Naive thymus-derived CD4-positive, alpha-beta T cell (primary cell): Measurements from ENCODE around the gene ACYP2. TPM values are rescaled to one million over a fixed set of nuclear protein-coding genes. Genes with fewer than 3 reads are reported as not detected.

Experiments used
- ATAC-seq: fragments of 150-1000 bp; cut with Tn5 transposase; 2 replicates; pipeline ENCODE4 v1.10.0; 2021; ENCODE audit warnings: mild to moderate bottlenecking, moderate library complexity
- CTCF ChIA-PET: fragments of 350-600 bp; sonication (Branson Sonifier 250); formaldehyde crosslinking; loops from one replicate; lab custom pipeline; 2021; ENCODE audit warnings: antibody characterized with exemption; lab: Charles Lee
- POLR2A ChIA-PET: fragments of 350-600 bp; sonication (Branson Sonifier 250); formaldehyde crosslinking; loops from one replicate; lab custom pipeline; 2021; ENCODE audit warnings: antibody characterized with exemption, inconsistent platforms; lab: Charles Lee
- DNase-seq, 9 donors: peaks; one replicate each; pipeline versions ENCODE4 v3.0.0 to v3.0.0-alpha.2; 2020 to 2022; ENCODE audit warnings: mixed read lengths in 1 of 9
- H3K27ac ChIP-seq: one replicate; pipeline ENCODE4 v1.7.0; 2013; ENCODE audit warnings: mild to moderate bottlenecking, low read depth, low read length, moderate library complexity
- H3K27me3 ChIP-seq, 2 donors: one replicate each; pipeline ENCODE4 v1.7.0; 2013; ENCODE audit warnings: low read length in 2 of 2, mild to moderate bottlenecking in 2 of 2, moderate library complexity in 2 of 2; ENCODE audit not compliant: control insufficient read depth in 2 of 2, insufficient read depth in 2 of 2
- H3K36me3 ChIP-seq, 3 experiments: 1 replicate in 2 of 3; 2 replicates in 1 of 3; pipeline ENCODE4 v1.7.0; 2013; ENCODE audit warnings: low read length in 3 of 3, mild to moderate bottlenecking in 3 of 3, moderate library complexity in 1 of 3; ENCODE audit not compliant: insufficient read depth in 3 of 3, control insufficient read depth in 2 of 3
- H3K4me1 ChIP-seq, 2 donors: one replicate each; pipeline ENCODE4 v1.7.0; 2013; ENCODE audit warnings: low read length in 2 of 2, mild to moderate bottlenecking in 2 of 2, moderate library complexity in 1 of 2; ENCODE audit not compliant: control insufficient read depth in 2 of 2, insufficient read depth in 2 of 2
- H3K4me3 ChIP-seq: 2 replicates; pipeline ENCODE4 v1.7.0; 2013; ENCODE audit warnings: mild to moderate bottlenecking, low read length
- H3K9me3 ChIP-seq, 3 experiments: 1 replicate in 2 of 3; 2 replicates in 1 of 3; pipeline ENCODE4 v1.7.0; 2013; ENCODE audit warnings: low read length in 3 of 3; ENCODE audit not compliant: control insufficient read depth in 2 of 3
- H3K27ac Mint-ChIP-seq, 9 donors: one replicate each; pipeline ENCODE4 v1.8.0; 2020 to 2022; ENCODE audit warnings: mixed read lengths in 9 of 9, mild to moderate bottlenecking in 8 of 9, moderate library complexity in 5 of 9, inconsistent platforms in 2 of 9
- H3K27me3 Mint-ChIP-seq, 5 donors: one replicate each; pipeline ENCODE4 v1.8.0; 2021 to 2022; ENCODE audit warnings: mixed read lengths in 5 of 5, mild to moderate bottlenecking in 1 of 5
- H3K36me3 Mint-ChIP-seq, 5 donors: one replicate each; pipeline ENCODE4 v1.8.0; 2020 to 2022; ENCODE audit warnings: mixed read lengths in 5 of 5, mild to moderate bottlenecking in 3 of 5, inconsistent platforms in 1 of 5
- H3K4me1 Mint-ChIP-seq, 7 donors: one replicate each; pipeline ENCODE4 v1.8.0; 2020 to 2022; ENCODE audit warnings: mixed read lengths in 7 of 7, mild to moderate bottlenecking in 3 of 7, inconsistent platforms in 1 of 7
- H3K4me3 Mint-ChIP-seq, 10 donors: one replicate each; pipeline ENCODE4 v1.8.0; 2020 to 2022; ENCODE audit warnings: mild to moderate bottlenecking in 10 of 10, mixed read lengths in 10 of 10, moderate library complexity in 6 of 10, inconsistent platforms in 2 of 10
- H3K9me3 Mint-ChIP-seq, 11 donors: one replicate each; pipeline ENCODE4 v1.8.0; 2020 to 2022; ENCODE audit warnings: mixed read lengths in 11 of 11, mild to moderate bottlenecking in 4 of 11, inconsistent platforms in 1 of 11, moderate library complexity in 1 of 11
- intact Hi-C, 2 donors: fragments of 100-400 bp; cut with micrococcal nuclease; formaldehyde crosslinking; loops; one replicate each; pipeline ENCODE4 v1.15.1; 2023
- polyA plus RNA-seq, 2 donors: library from polyadenylated mRNA; unstranded; fragments of 300-500 nt; fragmentation: Illumina TruSeq; gene quantifications; one replicate each; pipeline ENCODE4 v1.2.3, GENCODE V29; 2021
- total RNA-seq, 6 experiments: library from RNA in 5 of 6; stranded (reverse) in 5 of 6; gene quantifications; 1 replicate in 5 of 6; 2 replicates in 1 of 6; pipeline ENCODE4 v1.2.3 and lab custom pipeline; 2021 to 2026

Gene ACYP2
- total and polyA plus RNA-seq, 7 experiments from 2014 or later, result 11.2 to 23.0 (median 15.6) TPM

DNA sequence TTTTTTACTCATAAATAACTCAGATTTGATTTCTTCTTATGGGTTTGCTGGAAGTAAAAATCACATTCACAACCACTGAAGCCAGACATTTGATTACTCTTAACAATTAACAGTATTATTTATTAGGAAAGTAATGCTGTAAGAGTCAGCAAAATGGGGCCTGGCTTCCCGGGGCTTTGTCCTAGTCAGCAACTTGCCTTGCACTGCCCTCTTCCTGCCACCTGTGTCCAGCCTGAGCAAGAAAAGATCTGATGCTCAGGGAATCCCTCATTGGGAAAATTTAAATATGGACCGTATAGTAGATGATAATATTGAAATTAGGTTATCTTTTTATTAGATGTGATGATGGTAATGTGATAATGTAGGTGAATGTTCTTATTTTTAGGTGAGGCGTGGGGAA is 30.8 kb upstream of the ACYP2 start:
- H3K4me3 Mint-ChIP-seq, result no peak overlapping the region
- ChIA-PET CTCF (no interaction called here), POLR2A (no interaction called here)
- no peaks in the 10 kb centered on the region for H3K9me3 Mint-ChIP-seq
- Histone ChIP-seq H3K9me3 (no peaks in the 10 kb centered on the region), H3K4me1 (no peaks in the 10 kb centered on the region), H3K27ac (no peak overlapping the region), H3K27me3 (no peaks in the 10 kb centered on the region), H3K36me3 (no peaks in the 10 kb centered on the region), H3K4me3 (no peak overlapping the region)
- DNase-seq, result peak in 1 of 9 donors; percentile 1
- no peak for ATAC-seq
- intact Hi-C loops, result loop anchor here in 1 of 2 donors (2.0 kb wide), 1 partner anchor 114 kb away; the partner anchor contains the start of gene PSME4
- no peak overlapping the region for H3K27ac Mint-ChIP-seq
- H3K27me3 Mint-ChIP-seq, result no peaks in the 10 kb centered on the region
- H3K36me3 Mint-ChIP-seq, result peaks cover 0 to 6% (median 3%) of the 10 kb centered on the region in 5 donors
- peaks cover 0 to 5% (median 0%) of the 10 kb centered on the region in 7 donors for H3K4me1 Mint-ChIP-seq

- no peak for ATAC-seq
- Histone ChIP-seq H3K36me3 (no peaks in the 10 kb centered on the region), H3K4me1 (no peaks in the 10 kb centered on the region), H3K4me3 (no peak overlapping the region), H3K27ac (no peak overlapping the region), H3K9me3 (no peaks in the 10 kb centered on the region), H3K27me3 (no peaks in the 10 kb centered on the region)
- Mint-ChIP-seq H3K27me3 (no peaks in the 10 kb centered on the region), H3K36me3 (peaks cover 0 to 6% (median 3%) of the 10 kb centered on the region in 5 donors), H3K27ac (no peak overlapping the region), H3K4me3 (no peak overlapping the region), H3K4me1 (peaks cover 0 to 5% (median 0%) of the 10 kb centered on the region in 7 donors), H3K9me3 (no peaks in the 10 kb centered on the region)
- CTCF ChIA-PET, result no interaction called here
- POLR2A ChIA-PET, result no interaction called here
- intact Hi-C loops, result loop anchor here in 1 of 2 donors (2.0 kb wide), 1 partner anchor 114 kb away; the partner anchor contains the start of gene PSME4
- no peak for DNase-seq
Measured at GRCh38 chr2:54085069-54085468, 30.3 kb upstream of the ACYP2 start.

- H3K9me3 ChIP-seq, result no peaks in the 10 kb centered on the region
- H3K4me1 Mint-ChIP-seq, result peaks cover 0 to 6% (median 0%) of the 10 kb centered on the region in 7 donors
- no peaks in the 10 kb centered on the region for H3K4me1 ChIP-seq
- POLR2A ChIA-PET, result interaction anchor here (0.6 kb wide), 1 partner anchor 118 kb away, joined by 3 read pairs; no protein-coding TSS in a partner anchor
- H3K9me3 Mint-ChIP-seq, result no peaks in the 10 kb centered on the region
- H3K27ac Mint-ChIP-seq, result no peak overlapping the region
- H3K27ac ChIP-seq, result no peak overlapping the region
- no peak for DNase-seq
- peaks cover 0 to 4% (median under 1%) of the 10 kb centered on the region in 5 donors for H3K36me3 Mint-ChIP-seq
- no peak overlapping the region for H3K4me3 Mint-ChIP-seq
- no peak overlapping the region for H3K4me3 ChIP-seq
- intact Hi-C loops, result no loop called here
- H3K36me3 ChIP-seq, result no peaks in the 10 kb centered on the region
- no peaks in the 10 kb centered on the region for H3K27me3 ChIP-seq
- CTCF ChIA-PET, result no interaction called here
- no peak for ATAC-seq
- no peaks in the 10 kb centered on the region for H3K27me3 Mint-ChIP-seq
Measured at GRCh38 chr2:54086157-54086556, 29.3 kb upstream of the ACYP2 start.

GRCh38 chr2:54088191-54088634 is 27.2 kb upstream of the ACYP2 start:
- no peaks in the 10 kb centered on the region for H3K36me3 ChIP-seq
- H3K4me1 ChIP-seq, result peaks cover 7 to 11% of the 10 kb centered on the region in 2 donors
- H3K27ac ChIP-seq, result no peak overlapping the region
- peaks cover 0 to 3% (median 0%) of the 10 kb centered on the region in 5 donors for H3K36me3 Mint-ChIP-seq
- intact Hi-C loops, result no loop called here
- peak overlapping the region in 2 of 9 donors; percentile 40 to 51 for H3K27ac Mint-ChIP-seq
- H3K4me3 Mint-ChIP-seq, result no peak overlapping the region
- ChIA-PET POLR2A (interaction anchor here (0.6 kb wide), 1 partner anchor 244 kb away, joined by 3 read pairs; no protein-coding TSS in a partner anchor), CTCF (no interaction called here)
- no peaks in the 10 kb centered on the region for H3K9me3 Mint-ChIP-seq
- H3K4me1 Mint-ChIP-seq, result peaks cover 8 to 24% (median 17%) of the 10 kb centered on the region in 7 donors
- no peaks in the 10 kb centered on the region for H3K27me3 Mint-ChIP-seq
- no peak overlapping the region for H3K4me3 ChIP-seq
- no peak for DNase-seq
- H3K9me3 ChIP-seq, result no peaks in the 10 kb centered on the region
- ATAC-seq, result no peak
- H3K27me3 ChIP-seq, result no peaks in the 10 kb centered on the region

- intact Hi-C loops, result no loop called here
- no peaks in the 10 kb centered on the region for H3K9me3 ChIP-seq
- ATAC-seq (no peak), DNase-seq (no peak)
- H3K27me3 ChIP-seq, result no peaks in the 10 kb centered on the region
- Mint-ChIP-seq H3K9me3 (no peaks in the 10 kb centered on the region), H3K27ac (peak overlapping the region in 2 of 9 donors; percentile 1 to 40), H3K4me3 (no peak overlapping the region), H3K36me3 (peaks cover 0 to 3% (median 0%) of the 10 kb centered on the region in 5 donors), H3K27me3 (no peaks in the 10 kb centered on the region), H3K4me1 (peaks cover 11 to 26% (median 22%) of the 10 kb centered on the region in 7 donors)
- ChIA-PET POLR2A (no interaction called here), CTCF (no interaction called here)
- peaks cover 11 to 16% of the 10 kb centered on the region in 2 donors for H3K4me1 ChIP-seq
- no peaks in the 10 kb centered on the region for H3K36me3 ChIP-seq
- H3K27ac ChIP-seq, result no peak overlapping the region
- H3K4me3 ChIP-seq, result no peak overlapping the region
Measured at GRCh38 chr2:54088719-54089118, 26.7 kb upstream of the ACYP2 start.

- ChIA-PET CTCF (no interaction called here), POLR2A (no interaction called here)
- peaks cover 11 to 30% (median 26%) of the 10 kb centered on the region in 7 donors for H3K4me1 Mint-ChIP-seq
- H3K27ac ChIP-seq, result no peak overlapping the region
- intact Hi-C loops, result no loop called here
- peaks cover 0 to 1% (median 0%) of the 10 kb centered on the region in 11 donors for H3K9me3 Mint-ChIP-seq
- peak overlapping the region in 4 of 9 donors; percentile 3 to 52 (median 14) for H3K27ac Mint-ChIP-seq
- H3K9me3 ChIP-seq, result no peaks in the 10 kb centered on the region
- H3K36me3 ChIP-seq, result no peaks in the 10 kb centered on the region
- H3K36me3 Mint-ChIP-seq, result peaks cover 0 to 5% (median 4%) of the 10 kb centered on the region in 5 donors
- ATAC-seq, result no peak
- H3K27me3 ChIP-seq, result no peaks in the 10 kb centered on the region
- no peak overlapping the region for H3K4me3 Mint-ChIP-seq
- no peak overlapping the region for H3K4me3 ChIP-seq
- H3K4me1 ChIP-seq, result peaks cover 11 to 21% of the 10 kb centered on the region in 2 donors
- no peak for DNase-seq
- H3K27me3 Mint-ChIP-seq, result no peaks in the 10 kb centered on the region
Measured at GRCh38 chr2:54090521-54091117, 24.8 kb upstream of the ACYP2 start.
